8988T (cell line): Measurements from ENCODE around the gene SLC37A1.

Experiments used
- DNase-seq: peaks from one replicate; pipeline ENCODE4 v3.0.0; 2011

SLC37A1 gene

DNA sequence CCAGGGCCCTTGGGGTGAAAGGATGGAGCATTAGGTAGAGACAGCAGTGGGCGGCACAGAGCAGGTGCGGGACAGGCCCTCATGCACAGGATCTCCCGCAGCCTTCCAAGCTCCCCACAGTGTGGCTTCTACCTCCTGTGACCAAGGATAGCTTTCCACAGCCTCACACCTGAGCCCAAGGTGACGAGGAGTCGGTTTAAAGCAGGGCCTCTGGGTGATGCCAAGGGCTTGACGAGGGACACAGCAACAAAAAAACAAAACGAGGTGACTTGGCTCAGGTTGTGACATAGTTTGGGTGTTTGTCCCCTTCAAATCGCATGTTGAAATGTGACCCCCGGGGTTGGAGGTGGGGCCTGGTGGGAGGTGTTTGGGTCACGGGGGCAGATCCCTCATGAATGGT lies 32.9 kb upstream of the SLC37A1 start:
- no peak for DNase-seq

DNA sequence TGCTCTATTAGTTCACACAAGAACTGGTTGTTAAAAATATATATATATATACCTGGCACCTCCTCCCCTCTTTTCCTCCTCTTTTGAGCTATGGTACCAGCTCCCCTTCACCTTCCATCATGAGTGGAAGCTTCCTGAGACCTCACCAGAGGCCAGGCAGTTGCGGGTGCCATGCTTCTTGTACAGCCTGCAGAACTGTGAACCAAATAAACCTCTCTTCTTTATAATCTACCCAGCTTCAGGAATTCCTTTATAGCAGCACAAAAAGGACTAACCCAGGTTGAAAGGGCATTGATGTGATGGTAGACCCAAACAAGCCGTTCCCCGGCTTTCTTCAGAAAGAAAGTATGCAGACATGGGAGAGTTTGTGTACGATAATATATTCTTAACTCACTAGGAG lies 32.5 kb upstream of the SLC37A1 start:
- DNase-seq = no peak

DNA sequence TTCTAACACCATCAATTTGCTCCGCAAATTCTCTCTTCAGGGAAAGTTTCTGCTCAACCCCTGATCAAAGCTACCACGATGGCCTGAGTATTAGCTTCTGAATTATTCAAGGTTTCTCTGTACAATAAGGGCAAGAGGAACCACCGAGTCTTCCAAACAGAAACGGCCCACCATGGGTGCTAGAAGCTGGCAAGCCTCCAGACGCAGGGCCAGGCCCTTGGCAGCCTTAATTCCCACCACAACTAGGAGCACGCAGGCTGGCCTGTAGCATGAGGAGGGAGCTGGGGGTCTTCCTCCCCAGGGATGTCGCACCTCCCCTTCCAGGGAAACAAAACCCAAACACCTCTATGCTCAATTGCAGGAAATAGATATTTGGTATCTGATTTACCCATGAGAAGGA lies 28.7 kb upstream of the SLC37A1 start:
- DNase-seq = no peak

DNA sequence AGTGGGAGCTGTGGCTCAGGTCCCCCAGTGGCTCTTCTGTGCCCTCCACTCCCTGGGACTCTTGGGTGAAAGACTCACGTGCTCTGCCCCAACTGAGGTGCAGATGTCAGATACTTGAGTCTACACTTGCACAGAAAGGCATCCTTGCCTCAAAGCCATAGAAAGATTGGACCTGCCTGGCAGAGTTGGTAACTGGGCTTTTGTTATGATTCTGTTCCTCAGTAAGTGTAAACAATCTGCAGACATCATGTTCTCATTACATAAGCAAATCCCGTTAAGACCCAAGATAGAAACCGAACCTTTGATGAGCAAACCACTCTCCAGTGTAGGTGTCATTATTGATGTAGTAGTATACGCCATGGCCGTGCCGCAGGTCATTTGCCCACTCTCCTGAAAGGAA lies 27.6 kb upstream of the SLC37A1 start:
- no peak for DNase-seq

DNA sequence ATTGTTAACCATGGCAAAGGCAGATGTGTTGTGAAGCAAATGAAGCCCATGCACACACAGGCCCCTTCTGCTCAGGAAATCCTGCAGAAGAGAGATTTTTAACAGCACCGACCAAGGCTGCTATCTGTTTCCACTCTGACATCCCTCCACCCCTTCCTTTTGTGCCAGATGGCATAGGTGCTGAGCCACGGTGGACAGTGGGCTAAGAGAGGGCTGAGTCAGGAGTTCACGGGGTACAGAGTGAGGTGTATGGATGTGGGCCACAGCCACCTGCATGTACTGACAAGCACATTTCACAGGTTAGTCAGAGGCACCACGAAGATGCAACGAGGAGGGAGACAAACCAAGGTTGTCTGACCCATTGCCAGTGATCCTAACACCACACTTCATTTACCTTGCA lies 27.1 kb upstream of the SLC37A1 start:
- no peak for DNase-seq

DNA sequence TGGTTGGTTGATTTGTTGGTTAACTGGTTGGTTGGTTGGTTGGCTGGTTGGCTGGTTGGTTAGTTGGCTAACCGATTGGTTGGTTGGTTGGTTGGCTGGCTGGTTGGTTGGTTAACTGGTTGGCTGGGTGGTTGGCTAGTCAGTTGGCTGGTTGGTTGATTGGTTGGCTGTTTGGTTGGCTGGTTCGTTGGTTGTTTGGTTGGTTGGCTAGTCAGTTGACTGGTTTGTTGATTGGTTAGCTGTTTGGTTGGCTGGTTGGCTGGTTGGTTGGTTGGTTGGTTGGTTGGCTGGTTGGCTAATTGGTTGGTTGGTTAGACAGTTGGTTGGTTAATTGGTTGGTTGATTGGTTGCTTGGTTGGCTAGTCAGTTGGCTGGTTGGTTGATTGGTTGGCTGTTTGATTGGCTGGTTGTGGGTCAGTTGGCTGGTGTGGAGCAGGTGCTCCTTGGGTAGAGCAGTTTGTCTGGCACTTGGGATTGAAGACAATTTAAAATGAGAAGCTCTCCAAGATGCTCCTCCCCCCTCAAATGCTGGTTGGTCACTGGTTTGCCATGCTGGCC lies 24.6 kb upstream of the SLC37A1 start:
- no peak for DNase-seq

DNA sequence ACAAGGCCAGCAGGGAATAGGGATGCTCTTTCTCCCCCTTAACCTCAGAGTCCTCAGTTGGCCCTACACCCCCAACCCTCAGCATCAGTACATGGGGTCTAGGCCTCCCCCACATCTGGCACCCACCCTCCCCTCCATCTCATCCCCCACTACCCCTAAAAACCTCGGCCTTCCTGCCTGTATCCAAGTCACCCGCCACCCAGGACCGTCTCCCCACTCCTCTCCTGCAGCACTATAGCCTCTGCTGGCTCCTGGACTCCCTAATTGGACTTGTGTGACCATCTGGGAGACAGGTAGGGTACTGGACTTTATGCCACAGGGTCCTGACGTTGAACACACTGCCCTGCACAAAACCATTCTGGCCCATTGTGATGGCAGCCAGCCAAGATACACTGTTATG lies 23.7 kb upstream of the SLC37A1 start:
- DNase-seq = no peak

DNA sequence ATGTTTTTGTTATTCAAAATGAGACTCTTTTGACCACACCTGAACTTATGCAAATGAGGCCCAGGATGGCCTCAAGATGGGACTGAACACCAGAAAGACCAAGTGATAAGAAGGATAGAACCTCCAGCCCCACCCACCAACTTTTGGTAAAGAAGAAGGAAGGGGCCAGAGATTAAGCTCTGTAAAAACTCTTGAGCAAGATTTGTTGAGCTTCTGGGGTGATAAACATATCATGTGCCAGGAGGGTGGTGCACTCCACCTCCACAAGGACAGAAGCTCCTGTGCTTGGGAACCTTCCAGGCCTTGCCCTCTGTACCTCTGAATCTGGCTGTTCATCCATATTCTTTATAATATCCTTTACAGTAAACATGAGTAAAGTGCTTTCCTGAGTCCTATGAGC lies 22.9 kb upstream of the SLC37A1 start:
- DNase-seq = no peak

DNA sequence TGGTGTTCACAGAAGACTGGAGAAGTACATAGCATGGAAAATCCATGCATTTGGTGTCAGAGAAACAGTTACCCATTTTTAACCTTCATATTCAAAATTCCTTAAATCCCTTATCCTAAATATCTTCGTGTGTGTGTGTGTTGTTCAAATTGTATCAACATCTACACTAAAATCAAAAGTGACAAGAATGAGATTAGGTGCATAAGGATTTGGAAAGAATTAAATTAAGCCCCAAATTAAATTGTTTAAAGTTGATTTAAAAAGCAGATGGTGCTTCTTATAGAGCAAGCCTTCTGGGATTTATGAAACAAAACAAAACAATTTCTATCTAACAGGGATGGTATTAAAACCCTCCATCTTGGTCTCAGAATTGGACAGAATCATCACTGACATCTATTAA lies 22.3 kb upstream of the SLC37A1 start:
- DNase-seq = no peak

DNA sequence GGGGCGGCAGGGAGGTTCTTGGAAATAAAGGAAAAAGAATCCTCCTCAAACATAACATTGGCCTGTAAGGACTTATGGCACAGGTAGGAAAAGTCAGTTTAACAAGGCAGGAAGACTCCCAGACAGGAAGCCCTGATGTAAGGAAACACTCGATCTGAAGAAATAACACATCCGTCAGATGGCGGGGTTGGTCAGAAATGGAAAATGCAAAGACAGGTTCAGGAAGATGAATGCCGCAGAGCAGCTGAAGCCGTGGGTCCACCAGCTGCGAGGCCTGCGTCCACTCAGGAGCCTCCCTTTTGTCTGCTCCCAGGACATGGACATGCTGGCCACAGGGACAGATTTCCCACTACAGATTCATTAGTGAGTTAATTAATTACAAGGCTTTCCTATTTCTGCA lies 21.5 kb upstream of the SLC37A1 start:
- no peak for DNase-seq

DNA sequence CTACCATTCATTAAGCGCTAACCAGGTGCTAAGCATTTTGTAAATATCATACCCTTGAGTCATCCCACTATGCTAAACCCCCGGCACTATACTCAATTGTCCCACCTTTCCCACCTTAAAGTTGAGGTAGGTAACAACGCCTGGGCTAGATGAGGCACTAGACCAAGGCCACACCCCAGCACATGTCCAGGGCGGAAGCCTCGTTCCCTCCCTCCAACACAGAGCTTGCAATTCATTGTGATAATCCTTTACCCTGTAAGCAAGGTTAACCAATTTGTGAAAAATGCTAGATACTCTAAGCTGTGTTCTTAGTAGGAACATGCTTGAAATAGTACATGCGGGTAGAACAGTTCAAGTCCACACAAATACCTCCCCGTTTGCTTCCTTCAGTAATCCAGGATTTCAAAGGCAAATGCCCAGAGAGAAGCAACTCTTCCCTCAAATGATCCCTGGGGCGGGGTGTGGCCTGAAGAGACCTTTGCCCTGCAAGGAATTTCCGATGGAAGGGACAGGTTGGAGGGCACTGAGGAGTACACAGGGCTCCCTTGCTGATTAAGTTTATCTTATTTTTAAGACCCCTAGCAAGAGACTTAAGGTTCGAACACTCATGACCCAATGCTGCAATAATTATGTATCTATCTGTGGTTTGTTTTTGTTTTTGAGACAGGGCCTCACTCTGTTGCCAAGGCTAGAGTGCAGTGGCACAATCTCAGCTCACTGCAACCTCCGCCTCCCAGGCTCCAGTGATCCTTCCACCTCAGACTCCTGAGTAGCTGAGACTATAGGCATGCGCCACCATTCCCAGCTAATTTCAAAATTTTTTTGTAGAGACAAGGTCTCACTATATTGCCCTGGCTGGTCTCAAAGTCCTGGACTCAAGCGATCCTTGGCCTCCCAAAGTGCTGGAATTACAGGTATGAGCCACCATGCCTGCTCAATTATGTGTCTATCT lies 20.3 kb upstream of the SLC37A1 start:
- DNase-seq = no peak

DNA sequence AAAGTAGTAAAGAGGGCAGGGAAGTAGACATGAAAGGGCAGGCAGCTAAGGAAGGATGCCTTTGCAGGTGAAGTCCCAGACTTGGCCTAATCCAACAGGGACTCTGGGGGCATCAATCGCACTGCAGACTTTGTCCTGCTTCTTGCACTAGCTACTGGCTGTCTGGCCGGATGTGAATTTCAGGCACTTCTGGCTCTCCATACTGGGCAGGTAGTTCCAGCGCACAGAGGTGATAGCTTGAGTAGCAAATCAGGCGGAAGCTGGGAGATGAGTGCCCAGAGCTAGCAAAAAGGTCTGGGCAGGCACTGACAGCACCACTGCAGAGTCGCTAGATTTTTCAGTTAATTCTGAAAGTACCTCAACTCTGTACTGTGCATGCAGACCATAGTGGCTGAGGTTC lies 18.6 kb upstream of the SLC37A1 start:
- no peak for DNase-seq

DNA sequence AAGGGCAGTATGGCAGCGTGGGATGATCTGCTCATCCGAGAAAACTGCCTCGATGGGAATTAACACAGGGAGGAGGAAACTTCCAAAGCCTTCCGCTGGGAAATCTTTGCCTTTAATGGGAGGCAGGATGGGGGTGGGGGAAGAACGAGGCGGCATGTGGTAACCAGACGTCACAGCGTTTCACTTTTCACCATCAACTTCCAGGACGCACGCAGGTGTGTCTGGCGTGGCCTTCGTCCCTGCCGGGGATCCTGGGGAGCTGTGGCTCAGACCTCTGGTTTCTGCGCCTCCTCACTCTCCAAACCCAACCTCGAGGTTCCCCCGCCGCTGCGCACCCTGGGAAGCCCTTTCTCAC lies 17.9 kb upstream of the SLC37A1 start:
- DNase-seq = no peak

DNA sequence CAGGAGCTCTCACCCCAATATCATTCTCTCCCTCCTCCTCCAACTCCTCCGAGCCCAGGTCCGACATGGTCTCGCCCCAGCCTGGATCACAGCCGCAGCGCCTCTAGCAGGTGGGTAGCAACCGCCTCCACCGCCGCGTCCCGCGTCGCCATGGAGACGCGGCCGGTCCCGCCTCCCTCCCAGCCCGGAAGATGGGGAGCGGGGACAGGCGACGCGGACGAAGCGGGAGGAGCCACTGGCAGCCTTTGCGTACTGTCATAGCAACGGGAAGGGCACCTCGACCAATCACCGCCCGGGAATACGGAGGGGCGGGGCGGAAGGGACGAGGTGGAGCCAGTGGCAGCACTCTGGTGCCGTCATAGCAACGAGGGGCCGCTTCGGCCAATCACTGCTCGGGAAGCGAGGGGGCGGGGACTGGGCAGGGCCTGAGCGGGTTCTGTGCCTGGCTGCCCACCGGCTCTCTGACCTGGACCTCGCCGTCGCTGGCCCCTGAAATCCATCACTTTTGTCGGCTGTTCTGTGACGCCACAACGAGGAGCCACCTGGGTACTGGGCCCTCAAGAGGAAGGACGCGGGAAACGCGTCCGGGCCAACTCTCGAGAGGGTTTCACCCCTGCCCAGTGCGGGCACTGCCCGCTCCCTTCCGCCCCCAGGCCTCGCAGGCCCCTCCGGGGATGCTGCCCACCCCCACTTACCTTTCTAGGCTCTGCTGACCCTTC lies 17.4 kb upstream of the SLC37A1 start, which contains the start of gene RSPH1:
Gene RSPH1, minus strand, starts transcription at position 105 of the 719 bp plus-strand sequence. Its CDS starts 38 bp downstream, at position 67.
- peak; percentile 77 for DNase-seq

DNA sequence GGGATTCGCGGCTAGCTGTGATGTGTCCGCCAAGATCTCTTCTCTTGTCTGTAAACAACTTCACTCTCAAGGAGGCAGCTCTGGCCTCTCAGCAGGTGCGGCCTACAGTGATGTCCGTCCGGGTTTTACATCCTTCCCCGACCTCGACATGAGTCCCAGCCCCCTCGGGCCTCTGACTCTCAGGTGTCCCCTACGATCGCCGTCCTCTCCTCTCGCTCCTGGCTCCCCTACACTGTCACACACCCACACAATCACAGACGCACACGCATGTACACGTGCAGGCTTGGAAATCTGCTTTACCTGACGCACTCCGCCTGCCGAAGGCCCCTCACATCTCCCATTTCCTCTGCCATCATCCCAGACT lies 16.8 kb upstream of the SLC37A1 start:
- no peak for DNase-seq

DNA sequence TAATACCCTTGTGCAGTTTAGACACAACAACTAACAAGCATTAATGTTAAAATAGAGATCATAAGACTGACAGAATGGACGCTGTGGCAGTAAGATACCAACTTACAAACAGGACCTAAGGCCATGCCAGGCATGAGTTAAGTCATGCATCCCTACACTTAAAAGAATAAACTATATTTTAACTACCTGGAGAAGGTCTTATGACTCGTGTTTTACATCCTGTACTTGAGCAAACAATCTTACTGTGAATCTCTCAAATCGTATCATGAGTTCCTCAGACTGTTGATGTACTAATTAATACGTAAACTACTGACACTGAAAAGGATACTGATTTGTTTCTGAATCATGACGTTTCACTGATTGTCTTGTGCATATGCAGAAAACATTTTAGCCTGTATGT lies 15.6 kb upstream of the SLC37A1 start:
- DNase-seq = no peak

DNA sequence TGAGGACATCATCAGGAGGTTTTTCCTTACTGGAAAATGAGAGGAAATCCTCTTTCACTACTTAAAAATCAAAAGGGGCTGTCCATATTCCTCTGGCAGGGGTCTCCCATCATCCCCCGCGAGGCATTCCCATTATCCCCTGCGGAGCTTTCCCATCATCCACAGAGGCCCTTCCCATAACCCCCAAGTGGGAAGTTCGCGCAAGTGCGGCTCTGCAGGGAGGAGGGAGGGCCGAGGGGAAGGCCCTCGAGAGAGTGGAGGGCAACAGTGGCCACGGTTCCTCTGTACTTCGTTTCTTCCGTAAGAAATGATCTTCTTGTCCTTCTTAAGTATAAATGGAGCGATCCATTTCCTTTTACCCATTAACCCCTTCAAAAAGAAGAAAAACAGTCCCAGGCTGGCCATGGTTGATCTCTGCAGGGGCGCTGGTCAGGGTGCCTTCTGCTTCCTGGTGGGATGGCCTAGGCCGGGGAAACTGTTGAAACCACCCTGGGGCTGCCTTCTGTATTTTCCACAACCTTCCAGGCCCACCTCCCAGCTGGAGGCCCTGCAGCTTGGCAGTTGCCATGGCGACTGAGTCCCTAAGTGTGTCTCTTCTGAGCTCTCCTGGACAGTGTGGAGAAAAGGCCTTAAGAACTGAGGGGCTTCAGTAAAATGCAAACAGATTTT lies 14.1 kb upstream of the SLC37A1 start:
- no peak for DNase-seq

DNA sequence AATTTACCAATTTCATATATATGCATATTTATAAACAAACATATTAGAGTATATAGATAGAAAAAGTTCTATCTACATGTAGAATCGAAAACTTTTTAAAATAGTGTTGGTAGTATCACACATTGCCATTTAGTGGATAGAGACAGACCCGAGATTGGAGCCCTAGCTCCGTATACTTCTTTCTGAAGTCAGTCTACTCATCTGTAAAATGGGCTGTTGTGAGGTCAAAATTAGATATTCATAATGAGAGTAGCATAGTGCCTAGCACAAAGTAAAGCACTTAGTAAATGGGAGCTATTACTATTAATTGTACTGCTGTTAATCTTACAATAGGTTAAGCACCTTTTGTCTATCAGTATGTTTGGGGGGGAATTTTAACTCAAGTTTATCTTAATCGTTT lies 13.4 kb upstream of the SLC37A1 start:
- no peak for DNase-seq

DNA sequence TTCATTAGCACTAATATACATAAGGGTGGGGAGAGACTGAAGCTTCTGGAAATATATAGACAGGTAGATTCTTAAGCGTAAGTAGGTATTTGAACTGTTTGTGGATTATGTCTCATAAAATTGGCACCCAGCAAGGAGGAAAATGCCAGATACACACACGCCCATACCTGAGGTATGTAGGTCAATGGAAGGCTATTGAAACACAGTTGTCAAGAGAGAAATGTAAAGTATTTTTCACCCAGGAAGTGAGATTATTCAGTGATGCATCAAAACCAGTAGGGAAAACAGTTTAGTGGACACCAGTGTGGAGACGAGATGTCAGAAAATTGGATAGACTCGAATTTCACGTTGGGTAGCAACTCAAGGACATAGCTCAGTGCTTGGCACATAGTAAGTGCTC lies 12.9 kb upstream of the SLC37A1 start:
- no peak for DNase-seq

DNA sequence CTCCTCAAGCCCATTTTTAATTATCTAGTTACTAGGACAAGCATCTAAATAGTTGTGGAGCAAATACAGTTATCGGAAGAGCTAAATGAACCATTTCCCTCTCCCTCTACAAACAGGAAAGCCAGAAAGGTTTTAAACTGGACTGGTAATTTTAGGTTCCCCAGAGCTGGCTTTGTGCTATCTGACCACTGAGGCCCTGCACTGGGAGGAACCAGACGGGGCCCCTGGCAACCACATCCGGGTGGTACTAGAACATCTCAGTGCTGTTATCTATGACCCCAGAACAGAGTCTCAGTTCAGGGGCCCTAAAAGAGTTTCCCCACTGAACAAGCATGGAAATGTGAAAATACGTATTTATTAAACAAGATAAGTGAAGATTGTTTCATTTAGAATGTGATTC lies 9.9 kb upstream of the SLC37A1 start:
- no peak for DNase-seq

DNA sequence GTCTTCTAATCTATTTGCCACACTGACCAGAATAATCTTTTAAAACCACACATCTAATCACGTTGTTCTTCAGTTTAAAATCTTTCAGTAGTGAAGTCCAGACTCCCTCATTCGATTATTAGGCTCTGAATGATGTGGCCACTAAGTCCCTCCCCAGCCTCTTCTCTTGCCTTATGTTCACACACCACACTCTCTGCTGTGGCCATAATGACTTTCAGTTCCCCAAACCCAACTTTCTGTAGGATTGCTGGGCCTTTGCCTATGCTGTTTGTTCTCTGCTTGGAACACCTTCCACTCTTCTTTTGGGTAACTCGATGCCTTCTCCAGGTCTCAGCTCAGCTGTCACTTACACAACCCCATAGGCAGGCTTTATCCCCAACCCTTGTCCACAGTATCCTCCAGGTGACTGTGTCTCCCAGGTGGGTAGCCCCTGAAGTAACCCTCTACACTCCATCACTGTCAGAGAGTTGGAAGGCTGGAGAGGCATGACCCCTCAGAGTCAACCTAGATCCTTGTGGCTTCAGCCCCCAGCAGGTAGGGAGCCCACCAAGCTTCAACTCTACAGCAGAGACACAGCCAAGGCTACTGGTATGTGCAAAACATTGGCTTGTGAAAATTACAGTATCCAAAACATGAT lies 8.4 kb upstream of the SLC37A1 start:
- no peak for DNase-seq

DNA sequence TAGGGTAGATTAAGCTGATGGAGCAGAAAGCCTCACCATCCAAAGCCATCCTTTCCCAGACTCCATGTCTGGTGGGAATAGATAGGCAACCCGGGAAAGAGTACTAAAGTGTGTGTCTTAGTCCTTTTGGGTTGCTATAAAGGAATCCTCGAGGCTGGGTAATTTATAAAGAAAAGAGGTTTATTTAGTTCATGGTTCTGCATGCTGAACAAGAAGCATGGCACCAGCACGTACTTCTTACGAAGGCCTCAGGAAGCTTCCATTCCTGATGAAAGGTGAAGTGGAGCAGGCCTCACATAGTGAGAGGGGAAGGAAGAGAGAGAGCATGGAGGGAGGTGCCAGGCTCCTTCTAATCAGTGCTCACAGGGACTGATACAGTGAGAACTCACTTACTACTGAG lies 6.2 kb upstream of the SLC37A1 start:
- DNase-seq = no peak

DNA sequence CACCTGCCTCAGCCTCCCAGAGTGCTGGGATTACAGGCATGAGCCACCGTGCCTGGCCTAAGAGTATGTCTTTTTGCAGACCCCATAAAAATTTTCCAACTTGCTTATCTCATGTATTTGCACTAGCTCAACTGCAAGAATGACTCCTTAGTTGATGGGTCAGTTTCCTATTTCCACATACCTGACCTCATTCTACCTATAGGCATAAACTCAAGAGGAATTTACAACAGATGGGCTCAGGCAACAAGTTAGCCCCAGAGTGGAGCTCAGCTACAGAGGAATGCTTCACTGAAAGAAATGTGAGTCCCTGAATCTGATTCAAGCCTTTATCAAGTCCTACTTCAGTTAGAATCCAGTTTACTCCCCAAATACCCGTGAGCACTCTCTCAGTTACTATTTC lies 5.3 kb upstream of the SLC37A1 start:
- no peak for DNase-seq
